ENCODE measurements around the gene SERTAD2.

DNA sequence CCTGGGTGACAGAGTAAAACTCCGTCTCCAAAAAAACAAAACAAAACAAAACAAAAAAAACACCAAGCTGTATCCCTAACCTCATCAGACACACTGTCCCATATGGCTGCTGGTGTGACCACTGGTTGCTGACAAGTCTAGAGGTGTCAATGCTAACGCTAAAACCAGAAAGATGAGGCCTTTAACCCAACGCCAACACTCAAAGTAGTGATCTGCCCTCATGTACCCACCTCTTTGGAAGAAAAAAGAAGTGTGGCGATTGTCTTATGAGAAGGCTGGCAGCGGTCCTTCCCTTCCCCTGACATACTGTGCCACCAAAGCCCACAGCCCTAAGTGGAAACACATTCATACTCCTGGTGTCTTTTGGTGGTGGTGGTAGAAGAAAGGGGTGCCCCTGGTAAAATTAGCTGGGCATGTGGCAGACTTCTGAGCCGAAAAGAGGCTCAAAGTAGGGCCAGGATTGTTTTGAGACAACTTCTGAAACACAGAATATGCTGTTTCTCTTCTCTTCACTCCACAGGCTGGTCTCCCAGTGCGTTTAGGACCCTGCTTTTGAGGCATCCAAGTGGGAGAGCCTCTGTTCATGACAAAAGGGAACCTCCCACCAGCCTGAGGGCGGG lies 9.8 kb downstream of the SERTAD2 start:
- TF ChIP-seq EZH2phosphoT487 (IDR thresholded peaks at IDR 0.05; ENCODE audit: low read depth) (no peak), CTCF (IDR thresholded peaks at IDR 0.05; ENCODE audit: low read depth, low read length) (no peak)

All from OCI-LY3 (cell line).